Keratinocyte (primary cell): Measurements from ENCODE around the gene RAB4A. TPM values are rescaled to one million over a fixed set of nuclear protein-coding genes. Genes with fewer than 3 reads are reported as not detected.

ENCODE experiments used
- DNase-seq: peaks from one replicate; pipeline ENCODE4 v3.0.0-alpha.2; 2011; ENCODE audit warnings: low read depth, missing footprints, low spot score
- FAIRE-seq: peaks from 2 replicates; lab custom pipeline; 2011; peaks lifted over from hg19 to GRCh38; lab: Jason Lieb, UNC
- H2AFZ ChIP-seq: 2 replicates; pipeline ENCODE4 v1.6.0; 2012; ENCODE audit warnings: low read length, control low read depth, inconsistent platforms; ENCODE audit not compliant: control insufficient read depth
- H3K27ac ChIP-seq: 2 replicates; pipeline ENCODE4 v1.5.1; 2011; ENCODE audit warnings: low read length; ENCODE audit not compliant: control insufficient read depth, insufficient read depth
- H3K27me3 ChIP-seq: 3 replicates; pipeline ENCODE4 v1.6.0; 2011; ENCODE audit warnings: low read length; ENCODE audit not compliant: control insufficient read depth, insufficient read depth; ENCODE audit errors: extremely low read depth
- H3K36me3 ChIP-seq, 2 experiments: 2 replicates in 1 of 2; 3 replicates in 1 of 2; pipeline ENCODE4 v1.5.1; 2011; ENCODE audit warnings: low read length in 2 of 2, mild to moderate bottlenecking in 1 of 2; ENCODE audit not compliant: control insufficient read depth in 2 of 2, insufficient read depth in 2 of 2; ENCODE audit errors: extremely low read depth in 1 of 2
- H3K4me1 ChIP-seq: 3 replicates; pipeline ENCODE4 v1.5.1; 2011; ENCODE audit warnings: low read length; ENCODE audit not compliant: control insufficient read depth, insufficient read depth; ENCODE audit errors: extremely low read depth
- H3K4me2 ChIP-seq: 3 replicates; pipeline ENCODE4 v1.6.0; 2011; ENCODE audit warnings: low read depth, low read length; ENCODE audit not compliant: control insufficient read depth, insufficient read depth; ENCODE audit errors: extremely low read depth
- H3K4me3 ChIP-seq, 3 experiments: fragments of 200-600 bp in 1 of 3; sonication (generic) in 1 of 3; 2 replicates in 2 of 3; 3 replicates in 1 of 3; pipeline ENCODE4 v1.5.1; 2011 to 2016; ENCODE audit warnings: low read length in 3 of 3, mild to moderate bottlenecking in 3 of 3, control low read depth in 2 of 3, inconsistent platforms in 1 of 3, low read depth in 1 of 3, mixed read lengths in 1 of 3, mixed run types in 1 of 3, moderate library complexity in 1 of 3; ENCODE audit not compliant: control insufficient read depth in 2 of 3, insufficient read depth in 2 of 3; ENCODE audit errors: extremely low read depth in 1 of 3
- H3K79me2 ChIP-seq: 2 replicates; pipeline ENCODE4 v1.6.0; 2012; ENCODE audit warnings: low read length; ENCODE audit not compliant: control insufficient read depth, insufficient read depth
- H3K9ac ChIP-seq: 3 replicates; pipeline ENCODE4 v1.6.0; 2011; ENCODE audit warnings: low read length; ENCODE audit not compliant: control insufficient read depth, insufficient read depth; ENCODE audit errors: extremely low read depth
- H3K9me1 ChIP-seq: 3 replicates; pipeline ENCODE4 v1.6.0; 2011; ENCODE audit warnings: low read length; ENCODE audit not compliant: control insufficient read depth, insufficient read depth; ENCODE audit errors: extremely low read depth
- H3K9me3 ChIP-seq: 2 replicates; pipeline ENCODE4 v1.5.1; 2012; ENCODE audit warnings: low read depth, low read length; ENCODE audit not compliant: control insufficient read depth
- H4K20me1 ChIP-seq: 3 replicates; pipeline ENCODE4 v1.6.0; 2011; ENCODE audit warnings: low read length; ENCODE audit not compliant: control insufficient read depth, insufficient read depth; ENCODE audit errors: extremely low read depth
- EZH2 ChIP-seq: IDR thresholded peaks from one replicate; pipeline ENCODE4 v1.6.1; 2012; ENCODE audit warnings: inconsistent platforms, mild to moderate bottlenecking, low read length, moderate library complexity
- dilution Hi-C: fragments of 300-500 bp; cut with MboI; formaldehyde crosslinking; loops from one replicate; pipeline ENCODE4 v1.7.0; 2020; ENCODE audit warnings: low sequenced_read_pairs; ENCODE audit not compliant: extremely low pct_ligation_motif_present
- polyA plus RNA-seq, 5 experiments: library from polyadenylated mRNA; depleted of rRNA in 3 of 5; stranded (reverse) in 3 of 5; stranded (forward) in 1 of 5; unstranded in 1 of 5; fragments of >200 nt; gene quantifications; 1 replicate in 1 of 5; 2 replicates in 3 of 5; 3 replicates in 1 of 5; pipeline versions ENCODE4 v1.2.1 to v1.2.3, GENCODE V29; 2011 to 2012; ENCODE audit warnings: missing spikeins in 2 of 5, low read depth in 1 of 5, low replicate concordance in 1 of 5
- TF ChIP-seq, protein P1 (sequence below), 3 experiments: IDR thresholded peaks in 1 of 3; conservative IDR thresholded peaks in 1 of 3; optimal IDR thresholded peaks in 1 of 3; 2 replicates in 2 of 3; 3 replicates in 1 of 3; pipeline versions ENCODE3 to v1.5.1; 2011; ENCODE audit warnings: low read length in 3 of 3, mild to moderate bottlenecking in 3 of 3, moderate library complexity in 2 of 3, control low read depth in 1 of 3, inconsistent platforms in 1 of 3; ENCODE audit not compliant: insufficient read depth in 2 of 3; ENCODE audit errors: extremely low read depth in 1 of 3

The RAB4A gene
- polyA plus RNA-seq, 1 donor (not counting 4 experiments of a cell fraction or from before 2014, with no cell fraction given) = 54.7 TPM

DNA sequence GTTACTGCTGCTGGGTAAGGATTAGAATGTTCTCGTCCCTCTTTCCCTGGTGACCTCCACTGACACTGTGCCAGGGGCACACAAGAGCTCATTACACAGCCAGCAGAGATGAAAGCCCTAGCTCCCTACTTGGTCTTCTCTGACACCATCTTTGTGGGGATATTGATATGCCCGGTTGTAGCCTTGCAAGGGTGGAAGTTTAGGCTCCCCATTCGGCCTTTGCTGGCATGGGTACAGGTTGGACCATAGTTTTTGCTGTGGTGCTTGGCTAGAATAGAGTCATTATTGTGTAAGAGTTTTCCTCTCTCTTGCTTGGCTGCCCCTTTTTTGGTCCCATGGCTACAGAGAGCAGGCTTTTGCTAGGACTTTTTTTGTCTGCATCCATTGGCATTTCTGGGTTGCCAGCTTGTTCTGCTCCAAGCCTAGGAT lies 12.3 kb downstream of the RAB4A start:
- Histone ChIP-seq H3K4me2 (no peak overlapping the region), H3K9me1 (no peaks in the 10 kb centered on the region), H3K27ac (no peak overlapping the region), H4K20me1 (no peaks in the 10 kb centered on the region), H2AFZ (no peak overlapping the region), H3K27me3 (no peaks in the 10 kb centered on the region), H3K79me2 (peaks cover 91% of the 10 kb centered on the region), H3K4me3 (no peak overlapping the region), H3K4me1 (peaks cover 34% of the 10 kb centered on the region), H3K36me3 (no peaks in the 10 kb centered on the region), H3K9me3 (no peaks in the 10 kb centered on the region), H3K9ac (no peak overlapping the region)
- dilution Hi-C loops = no loop called here
- no peak for TF ChIP-seq EZH2
- TF ChIP-seq, protein P1, sequence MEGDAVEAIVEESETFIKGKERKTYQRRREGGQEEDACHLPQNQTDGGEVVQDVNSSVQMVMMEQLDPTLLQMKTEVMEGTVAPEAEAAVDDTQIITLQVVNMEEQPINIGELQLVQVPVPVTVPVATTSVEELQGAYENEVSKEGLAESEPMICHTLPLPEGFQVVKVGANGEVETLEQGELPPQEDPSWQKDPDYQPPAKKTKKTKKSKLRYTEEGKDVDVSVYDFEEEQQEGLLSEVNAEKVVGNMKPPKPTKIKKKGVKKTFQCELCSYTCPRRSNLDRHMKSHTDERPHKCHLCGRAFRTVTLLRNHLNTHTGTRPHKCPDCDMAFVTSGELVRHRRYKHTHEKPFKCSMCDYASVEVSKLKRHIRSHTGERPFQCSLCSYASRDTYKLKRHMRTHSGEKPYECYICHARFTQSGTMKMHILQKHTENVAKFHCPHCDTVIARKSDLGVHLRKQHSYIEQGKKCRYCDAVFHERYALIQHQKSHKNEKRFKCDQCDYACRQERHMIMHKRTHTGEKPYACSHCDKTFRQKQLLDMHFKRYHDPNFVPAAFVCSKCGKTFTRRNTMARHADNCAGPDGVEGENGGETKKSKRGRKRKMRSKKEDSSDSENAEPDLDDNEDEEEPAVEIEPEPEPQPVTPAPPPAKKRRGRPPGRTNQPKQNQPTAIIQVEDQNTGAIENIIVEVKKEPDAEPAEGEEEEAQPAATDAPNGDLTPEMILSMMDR (optimal IDR thresholded peaks at IDR 0.05 in 1 of 3, IDR thresholded peaks at IDR 0.05 in 1 of 3, conservative IDR thresholded peaks at IDR 0.05 in 1 of 3; ENCODE audit: extremely low read depth in 1 of 3, insufficient read depth in 2 of 3, low read length in 3 of 3) = no peak
- DNase-seq (no peak), FAIRE-seq (peak; percentile 9)

DNA sequence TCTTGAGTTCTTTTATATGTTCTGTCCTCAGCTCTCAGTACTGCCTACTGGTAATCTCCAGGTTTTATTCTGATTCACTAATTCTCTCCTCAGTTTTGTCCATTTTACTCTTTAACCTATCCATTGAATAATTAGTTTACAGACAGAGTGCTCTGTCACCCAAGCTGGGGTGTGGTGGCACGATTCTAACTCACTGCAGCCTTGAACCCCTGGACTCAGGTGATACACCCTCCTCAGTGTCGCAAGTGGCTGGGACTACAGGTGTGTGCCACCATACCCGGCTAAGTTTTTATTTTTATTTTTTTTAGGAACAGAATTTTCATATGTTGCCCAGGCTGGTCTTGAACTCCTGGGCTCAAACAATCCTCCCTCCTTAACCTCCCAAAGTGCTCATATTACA lies 14.0 kb downstream of the RAB4A start:
- Histone ChIP-seq H3K9me3 (no peaks in the 10 kb centered on the region), H3K4me3 (no peak overlapping the region), H3K9ac (no peak overlapping the region), H4K20me1 (no peaks in the 10 kb centered on the region), H3K27ac (no peak overlapping the region), H3K4me2 (no peak overlapping the region), H3K79me2 (peaks cover 79% of the 10 kb centered on the region), H3K27me3 (no peaks in the 10 kb centered on the region), H3K4me1 (peaks cover 32% of the 10 kb centered on the region), H2AFZ (no peak overlapping the region), H3K36me3 (peaks cover 0 to 2% of the 10 kb centered on the region in 2 experiments), H3K9me1 (no peaks in the 10 kb centered on the region)
- dilution Hi-C loops = no loop called here
- no peak for DNase-seq
- no peak for FAIRE-seq
- TF ChIP-seq, protein P1 (optimal IDR thresholded peaks at IDR 0.05 in 1 of 3, IDR thresholded peaks at IDR 0.05 in 1 of 3, conservative IDR thresholded peaks at IDR 0.05 in 1 of 3; ENCODE audit: extremely low read depth in 1 of 3, insufficient read depth in 2 of 3, low read length in 3 of 3) = no peak
- TF ChIP-seq EZH2 = no peak
